ENCODE data around the gene LMLN.

The LMLN gene

DNA sequence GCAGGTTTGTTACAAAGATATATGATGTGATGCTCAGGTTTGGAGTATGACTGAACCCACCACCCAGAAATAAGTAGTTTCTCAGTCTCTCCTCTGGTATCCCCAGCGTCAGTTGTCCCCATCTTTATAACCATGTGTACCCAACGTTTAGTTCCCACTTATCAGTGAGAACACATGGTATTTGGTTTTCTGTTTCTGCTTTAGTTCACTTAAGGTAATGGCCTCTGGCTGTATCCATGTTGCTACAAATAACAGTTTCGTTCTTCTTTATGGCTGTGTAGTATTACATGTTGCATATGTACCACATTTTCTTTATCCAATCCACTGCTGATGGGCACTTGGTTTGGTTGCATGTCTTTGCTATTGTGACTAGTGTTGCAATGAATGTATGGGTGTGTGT is 132.3 kb downstream of the LMLN start:
- Histone ChIP-seq H3K9ac (ENCODE audit: low read depth, low read length, poor library complexity, severe bottlenecking) (no peak overlapping the region), H3K36me3 (ENCODE audit: insufficient read depth, low read length) (no peaks in the 10 kb centered on the region), H3K27me3 (ENCODE audit: insufficient read depth, low read length, poor library complexity, severe bottlenecking) (no peaks in the 10 kb centered on the region), H3F3A (ENCODE audit: low read depth) (no peaks in the 10 kb centered on the region), H3K4me3 (ENCODE audit: low read length, poor library complexity, severe bottlenecking) (no peak overlapping the region), H4K20me1 (ENCODE audit: insufficient read depth, low read length, poor library complexity, severe bottlenecking) (no peaks in the 10 kb centered on the region), H3K9me2 (replicated peaks; ENCODE audit: low read depth, low read length) (no peaks in the 10 kb centered on the region), H3K4me2 (ENCODE audit: low read depth, low read length, poor library complexity, severe bottlenecking) (no peak overlapping the region), H2AFZ (ENCODE audit: low read length) (no peak overlapping the region), H3K4me1 (ENCODE audit: insufficient read depth, low read length, poor library complexity, severe bottlenecking) (peaks cover 2% of the 10 kb centered on the region), H3K9me3 (ENCODE audit: insufficient read depth, low read depth, low read length) (no peaks in the 10 kb centered on the region; the same call in 1 of the 2 replicates), H3K79me2 (ENCODE audit: insufficient read depth, low read length) (no peaks in the 10 kb centered on the region)
- TF ChIP-seq, protein P1, sequence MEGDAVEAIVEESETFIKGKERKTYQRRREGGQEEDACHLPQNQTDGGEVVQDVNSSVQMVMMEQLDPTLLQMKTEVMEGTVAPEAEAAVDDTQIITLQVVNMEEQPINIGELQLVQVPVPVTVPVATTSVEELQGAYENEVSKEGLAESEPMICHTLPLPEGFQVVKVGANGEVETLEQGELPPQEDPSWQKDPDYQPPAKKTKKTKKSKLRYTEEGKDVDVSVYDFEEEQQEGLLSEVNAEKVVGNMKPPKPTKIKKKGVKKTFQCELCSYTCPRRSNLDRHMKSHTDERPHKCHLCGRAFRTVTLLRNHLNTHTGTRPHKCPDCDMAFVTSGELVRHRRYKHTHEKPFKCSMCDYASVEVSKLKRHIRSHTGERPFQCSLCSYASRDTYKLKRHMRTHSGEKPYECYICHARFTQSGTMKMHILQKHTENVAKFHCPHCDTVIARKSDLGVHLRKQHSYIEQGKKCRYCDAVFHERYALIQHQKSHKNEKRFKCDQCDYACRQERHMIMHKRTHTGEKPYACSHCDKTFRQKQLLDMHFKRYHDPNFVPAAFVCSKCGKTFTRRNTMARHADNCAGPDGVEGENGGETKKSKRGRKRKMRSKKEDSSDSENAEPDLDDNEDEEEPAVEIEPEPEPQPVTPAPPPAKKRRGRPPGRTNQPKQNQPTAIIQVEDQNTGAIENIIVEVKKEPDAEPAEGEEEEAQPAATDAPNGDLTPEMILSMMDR (conservative IDR thresholded peaks at IDR 0.05; ENCODE audit: low read length) = no peak
- no peak for TF ChIP-seq EZH2phosphoT487 (IDR thresholded peaks at IDR 0.05; ENCODE audit: borderline replicate concordance)

DNA sequence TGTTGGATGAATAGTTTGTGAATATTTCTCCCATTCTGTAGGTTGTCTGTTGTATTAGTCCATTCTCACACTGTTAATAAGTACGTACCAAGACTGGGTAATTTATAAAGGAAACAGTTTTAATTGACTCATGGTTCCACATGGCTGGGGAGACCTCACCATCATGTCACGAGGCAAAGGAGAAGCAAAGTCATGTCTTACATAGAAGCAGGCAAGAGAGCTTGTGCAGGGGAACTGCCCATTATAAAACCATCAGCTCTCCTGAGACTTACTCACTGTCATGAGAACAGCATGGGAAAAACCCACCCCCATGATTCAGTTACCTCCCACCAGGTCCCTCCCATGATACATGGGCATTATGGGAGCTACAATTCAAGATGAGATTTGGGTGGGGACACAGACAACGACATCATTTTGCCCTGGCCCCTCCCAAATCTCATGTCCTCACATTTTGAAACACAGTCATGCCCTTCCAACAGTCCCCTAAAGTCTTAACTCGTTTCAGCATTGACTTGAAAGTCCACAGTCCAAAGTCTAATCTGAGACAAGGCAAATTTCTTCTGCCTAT is 133.2 kb downstream of the LMLN start:
- Histone ChIP-seq H4K20me1 (ENCODE audit: insufficient read depth, low read length, poor library complexity, severe bottlenecking) (no peaks in the 10 kb centered on the region), H3K9ac (ENCODE audit: low read depth, low read length, poor library complexity, severe bottlenecking) (no peak overlapping the region), H3F3A (ENCODE audit: low read depth) (no peaks in the 10 kb centered on the region), H3K4me1 (ENCODE audit: insufficient read depth, low read length, poor library complexity, severe bottlenecking) (peaks cover 4% of the 10 kb centered on the region), H3K9me3 (ENCODE audit: insufficient read depth, low read depth, low read length) (no peaks in the 10 kb centered on the region; the same call in 1 of the 2 replicates), H3K4me3 (ENCODE audit: low read length, poor library complexity, severe bottlenecking) (no peak overlapping the region), H3K9me2 (replicated peaks; ENCODE audit: low read depth, low read length) (no peaks in the 10 kb centered on the region), H3K79me2 (ENCODE audit: insufficient read depth, low read length) (no peaks in the 10 kb centered on the region), H2AFZ (ENCODE audit: low read length) (no peak overlapping the region), H3K4me2 (ENCODE audit: low read depth, low read length, poor library complexity, severe bottlenecking) (no peak overlapping the region), H3K27me3 (ENCODE audit: insufficient read depth, low read length, poor library complexity, severe bottlenecking) (no peaks in the 10 kb centered on the region), H3K36me3 (ENCODE audit: insufficient read depth, low read length) (no peaks in the 10 kb centered on the region)
- no peak for TF ChIP-seq EZH2phosphoT487 (IDR thresholded peaks at IDR 0.05; ENCODE audit: borderline replicate concordance)
- TF ChIP-seq, protein P1 (conservative IDR thresholded peaks at IDR 0.05; ENCODE audit: low read length) = no peak
